Mesenchymal stem cell (in vitro differentiated cells and primary cell): ENCODE results near the gene ISY1.

Source experiments
- DNase-seq: peaks from one replicate; pipeline ENCODE4 v3.0.0-alpha.2; 2013
- H2AFZ ChIP-seq: one replicate; pipeline ENCODE4 v1.6.1; 2013; ENCODE audit warnings: low read depth, mild to moderate bottlenecking, control low read depth, inconsistent platforms, low read length, moderate library complexity
- H2AK5ac ChIP-seq: 2 replicates; pipeline ENCODE4 v1.6.1; 2013; ENCODE audit warnings: low read length, moderate library complexity, mild to moderate bottlenecking, inconsistent platforms; ENCODE audit not compliant: severe bottlenecking
- H2BK120ac ChIP-seq: one replicate; pipeline ENCODE4 v1.6.1; 2013; ENCODE audit warnings: low read depth, mild to moderate bottlenecking, inconsistent platforms, low read length, moderate library complexity
- H2BK12ac ChIP-seq, 2 experiments: one replicate each; pipeline ENCODE4 v1.6.1; 2013; ENCODE audit warnings: inconsistent platforms in 2 of 2, low read length in 2 of 2, mild to moderate bottlenecking in 2 of 2, moderate library complexity in 2 of 2, control low read depth in 1 of 2
- H2BK15ac ChIP-seq: one replicate; pipeline ENCODE4 v1.6.1; 2013; ENCODE audit warnings: mild to moderate bottlenecking, low read depth, inconsistent platforms; ENCODE audit not compliant: poor library complexity, severe bottlenecking
- H2BK5ac ChIP-seq: 2 replicates; pipeline ENCODE4 v1.6.1; 2013; ENCODE audit warnings: low read depth, mild to moderate bottlenecking, low read length, control low read depth, inconsistent platforms; ENCODE audit not compliant: poor library complexity, severe bottlenecking
- H3K14ac ChIP-seq, 2 experiments: one replicate each; pipeline ENCODE4 v1.6.1; 2013; ENCODE audit warnings: inconsistent platforms in 2 of 2, low read length in 2 of 2, control low read depth in 1 of 2, mild to moderate bottlenecking in 1 of 2, moderate library complexity in 1 of 2
- H3K18ac ChIP-seq, 2 experiments: one replicate each; pipeline ENCODE4 v1.6.1; 2013; ENCODE audit warnings: inconsistent platforms in 2 of 2, low read length in 2 of 2, control low read depth in 1 of 2, low read depth in 1 of 2, mild to moderate bottlenecking in 1 of 2
- H3K23ac ChIP-seq, 2 experiments: one replicate each; pipeline ENCODE4 v1.6.1; 2013; ENCODE audit warnings: inconsistent platforms in 2 of 2, low read length in 2 of 2, mild to moderate bottlenecking in 2 of 2, moderate library complexity in 2 of 2, control low read depth in 1 of 2
- H3K27ac ChIP-seq: 2 replicates; pipeline ENCODE4 v1.5.1; 2013; ENCODE audit warnings: mild to moderate bottlenecking, moderate library complexity, low read length, control low read depth, inconsistent platforms; ENCODE audit not compliant: poor library complexity, severe bottlenecking
- H3K27me3 ChIP-seq, 2 experiments: 2 replicates each; pipeline versions ENCODE4 v1.6.1 to v1.7.0; 2013; ENCODE audit warnings: low read length in 2 of 2, mild to moderate bottlenecking in 2 of 2, moderate library complexity in 2 of 2, control low read depth in 1 of 2, inconsistent platforms in 1 of 2; ENCODE audit not compliant: control insufficient read depth in 1 of 2, insufficient read depth in 1 of 2
- H3K36me3 ChIP-seq, 2 experiments: 2 replicates each; pipeline versions ENCODE4 v1.6.1 to v1.7.0; 2013; ENCODE audit warnings: low read length in 2 of 2, control low read depth in 1 of 2, inconsistent platforms in 1 of 2, low read depth in 1 of 2, mild to moderate bottlenecking in 1 of 2; ENCODE audit not compliant: insufficient read depth in 2 of 2, control insufficient read depth in 1 of 2
- H3K4ac ChIP-seq, 2 experiments: one replicate each; pipeline ENCODE4 v1.6.1; 2013; ENCODE audit warnings: inconsistent platforms in 2 of 2, low read length in 2 of 2, mild to moderate bottlenecking in 2 of 2, moderate library complexity in 2 of 2, control low read depth in 1 of 2, low read depth in 1 of 2
- H3K4me1 ChIP-seq: 2 replicates; pipeline ENCODE4 v1.6.1; 2013; ENCODE audit warnings: low read depth, low read length, control low read depth; ENCODE audit not compliant: control insufficient read depth, insufficient read depth
- H3K4me2 ChIP-seq: 2 replicates; pipeline ENCODE4 v1.6.1; 2013; ENCODE audit warnings: low read length, mild to moderate bottlenecking, inconsistent platforms; ENCODE audit not compliant: poor library complexity, severe bottlenecking
- H3K4me3 ChIP-seq, 2 experiments: 2 replicates each; pipeline versions ENCODE4 v1.5.1 to v1.7.0; 2013; ENCODE audit warnings: low read length in 2 of 2, mild to moderate bottlenecking in 2 of 2, control low read depth in 1 of 2, low read depth in 1 of 2; ENCODE audit not compliant: insufficient read depth in 1 of 2
- H3K79me1 ChIP-seq: replicated peaks from 2 replicates; pipeline ENCODE4 v1.6.1; 2013; ENCODE audit warnings: mild to moderate bottlenecking, control low read depth, low read length, inconsistent platforms; ENCODE audit not compliant: poor library complexity, severe bottlenecking
- H3K9ac ChIP-seq: 2 replicates; pipeline ENCODE4 v1.7.0; 2013; ENCODE audit warnings: mild to moderate bottlenecking, low read length, moderate library complexity
- H3K9me3 ChIP-seq: 2 replicates; pipeline ENCODE4 v1.7.0; 2013; ENCODE audit warnings: mild to moderate bottlenecking, low read length; ENCODE audit not compliant: control insufficient read depth
- H4K8ac ChIP-seq: one replicate; pipeline ENCODE4 v1.6.1; 2013; ENCODE audit warnings: inconsistent platforms, mild to moderate bottlenecking, low read length, moderate library complexity
- H4K91ac ChIP-seq: one replicate; pipeline ENCODE4 v1.6.1; 2013; ENCODE audit warnings: mild to moderate bottlenecking, low read length, inconsistent platforms
- WGBS: methylation state at CpG from one replicate; pipeline ENCODE4 v1.1.7; 2013; ENCODE audit warnings: mixed read lengths; 5-methylcytosine and 5-hydroxymethylcytosine counted together

Gene ISY1

DNA sequence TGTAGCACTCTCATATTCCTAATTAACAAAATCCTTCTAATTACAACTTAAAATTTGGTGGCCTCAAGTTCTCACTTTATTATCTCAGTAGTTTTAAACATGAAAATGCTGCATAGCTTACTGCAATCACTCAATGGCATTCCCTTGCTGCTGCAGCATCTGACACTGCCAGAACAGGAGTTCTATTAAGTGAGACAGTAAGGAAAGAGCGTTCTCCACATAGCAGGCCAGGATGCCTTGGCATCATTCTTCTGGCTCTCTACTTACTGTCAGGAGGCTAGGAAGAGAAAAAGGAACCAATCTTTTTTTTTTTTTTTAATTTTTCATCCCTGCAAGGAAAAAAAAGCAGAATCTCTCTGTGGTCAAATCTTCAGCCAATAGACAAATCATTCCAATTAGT, 19.6 kb upstream of the ISY1 start:
- H2BK120ac ChIP-seq = no peak overlapping the region
- H2BK5ac ChIP-seq = no peak overlapping the region
- H4K91ac ChIP-seq = no peak overlapping the region
- no peak overlapping the region for H3K27ac ChIP-seq
- H3K9ac ChIP-seq = peak overlapping the region; percentile 100
- H3K79me1 ChIP-seq = peaks cover 2% of the 10 kb centered on the region
- H3K23ac ChIP-seq = no peak overlapping the region
- no peaks in the 10 kb centered on the region for H3K27me3 ChIP-seq
- H3K4ac ChIP-seq = no peak overlapping the region
- H3K4me3 ChIP-seq = peak overlapping the region in 1 of 2 experiments; percentile 85
- H4K8ac ChIP-seq = no peak overlapping the region
- WGBS = 100% methylated on average over 1 of the region's 1 CpG
- H3K14ac ChIP-seq = no peak overlapping the region
- no peak overlapping the region for H2BK15ac ChIP-seq
- no peak overlapping the region for H2BK12ac ChIP-seq
- no peak overlapping the region for H3K18ac ChIP-seq
- H3K4me1 ChIP-seq = peaks cover 12% of the 10 kb centered on the region
- no peaks in the 10 kb centered on the region for H3K9me3 ChIP-seq
- no peak overlapping the region for H3K4me2 ChIP-seq
- no peak for DNase-seq
- no peak overlapping the region for H2AK5ac ChIP-seq
- no peak overlapping the region for H2AFZ ChIP-seq
- peaks cover 6 to 42% of the 10 kb centered on the region in 2 experiments for H3K36me3 ChIP-seq

DNA sequence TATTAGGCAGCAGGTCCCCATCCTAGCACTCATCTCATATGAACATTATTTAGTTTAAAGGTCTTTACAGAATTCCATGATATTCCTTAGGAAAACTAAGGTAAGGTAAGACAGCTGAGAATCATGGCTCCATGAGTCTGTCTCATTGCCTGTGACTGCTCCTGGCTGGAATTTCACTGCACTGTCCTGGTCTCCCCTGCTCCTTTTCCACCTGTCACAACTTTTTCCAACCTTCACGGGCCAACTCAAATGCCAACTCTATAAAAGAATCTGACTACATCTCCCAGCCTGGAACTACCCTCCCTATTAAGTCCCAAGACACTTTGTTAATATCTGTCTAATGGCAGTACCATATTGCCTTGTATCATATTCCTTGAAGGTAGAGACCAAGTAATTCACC, 15.2 kb upstream of the ISY1 start:
- Histone ChIP-seq H3K4me2 (no peak overlapping the region), H3K4ac (no peak overlapping the region), H4K91ac (no peak overlapping the region), H3K4me1 (peaks cover 10% of the 10 kb centered on the region), H3K14ac (no peak overlapping the region), H2AFZ (no peak overlapping the region), H3K4me3 (no peak overlapping the region), H3K23ac (no peak overlapping the region), H3K9me3 (no peaks in the 10 kb centered on the region), H3K18ac (no peak overlapping the region), H3K9ac (no peak overlapping the region), H2BK12ac (no peak overlapping the region), H3K79me1 (peaks cover 2% of the 10 kb centered on the region), H3K27ac (no peak overlapping the region), H3K27me3 (no peaks in the 10 kb centered on the region), H2BK15ac (no peak overlapping the region), H4K8ac (no peak overlapping the region), H2BK120ac (no peak overlapping the region), H2BK5ac (no peak overlapping the region), H2AK5ac (no peak overlapping the region), H3K36me3 (peaks cover 21 to 64% of the 10 kb centered on the region in 2 experiments)
- no peak for DNase-seq
- 100% methylated on average over 1 of the region's 1 CpG for WGBS

DNA sequence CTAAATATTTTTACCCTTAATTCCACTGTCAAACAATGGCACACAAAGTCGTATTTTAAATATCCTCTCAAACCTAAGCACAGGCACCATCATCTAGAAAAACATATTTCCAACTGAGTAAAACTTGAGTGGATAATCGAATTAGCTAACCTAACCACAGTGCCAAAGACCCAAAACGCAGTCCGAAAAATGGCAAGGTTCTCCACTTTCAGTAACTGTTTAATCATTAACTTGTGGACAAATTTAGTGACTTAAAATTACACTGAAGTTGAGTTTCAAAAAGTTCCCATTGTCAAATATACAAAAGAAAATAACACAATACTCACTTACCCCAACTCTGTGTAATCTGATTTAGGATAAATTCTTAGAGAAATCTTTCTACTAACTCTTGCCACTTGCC, 12.9 kb upstream of the ISY1 start:
- H4K8ac ChIP-seq = no peak overlapping the region
- WGBS = 96% methylated on average over 2 of the region's 4 CpGs
- H2AK5ac ChIP-seq = no peak overlapping the region

DNA sequence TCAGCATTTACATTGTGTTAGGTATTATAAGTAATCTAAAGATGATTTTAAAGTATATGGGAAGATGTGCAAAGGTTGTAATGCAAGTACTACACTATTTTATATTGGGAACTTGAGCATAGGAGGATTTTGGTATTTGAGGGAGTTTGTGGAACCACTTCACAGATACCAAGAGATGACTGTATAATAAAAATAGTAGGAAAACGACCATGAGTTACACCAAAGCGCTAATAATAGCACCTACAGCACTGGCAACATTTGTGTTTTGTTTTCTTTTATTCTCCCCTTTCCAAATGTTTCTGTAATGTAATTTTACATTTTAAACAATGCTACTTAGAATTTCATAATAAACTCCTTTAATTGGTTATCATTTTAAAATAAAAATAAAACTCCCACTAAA, 12.3 kb upstream of the ISY1 start:
- DNase-seq = no peak
- no peaks in the 10 kb centered on the region for H3K27me3 ChIP-seq
- no peak overlapping the region for H2BK5ac ChIP-seq
- H3K36me3 ChIP-seq = peaks cover 23 to 65% of the 10 kb centered on the region in 2 experiments
- no peak overlapping the region for H4K91ac ChIP-seq
- no peak overlapping the region for H2BK15ac ChIP-seq
- peaks cover 9% of the 10 kb centered on the region for H3K79me1 ChIP-seq
- no peak overlapping the region for H3K23ac ChIP-seq
- no peak overlapping the region for H3K4me2 ChIP-seq
- no peak overlapping the region for H2BK120ac ChIP-seq
- no peak overlapping the region for H3K4ac ChIP-seq
- no peak overlapping the region for H3K18ac ChIP-seq
- no CpG with 5 or more reads among the region's 2 CpGs for WGBS
- H4K8ac ChIP-seq = no peak overlapping the region
- H3K4me3 ChIP-seq = no peak overlapping the region
- peak overlapping the region; percentile 60 for H3K9ac ChIP-seq
- no peak overlapping the region for H2AFZ ChIP-seq
- H2AK5ac ChIP-seq = no peak overlapping the region
- peaks cover 4% of the 10 kb centered on the region for H3K4me1 ChIP-seq
- no peaks in the 10 kb centered on the region for H3K9me3 ChIP-seq
- H3K27ac ChIP-seq = no peak overlapping the region
- no peak overlapping the region for H3K14ac ChIP-seq
- no peak overlapping the region for H2BK12ac ChIP-seq

More for the DNA sequence above, 12.9 kb upstream of the ISY1 start:
- Histone ChIP-seq H2BK120ac (no peak overlapping the region), H2BK12ac (no peak overlapping the region), H3K4me2 (no peak overlapping the region), H3K27me3 (no peaks in the 10 kb centered on the region), H3K4me3 (no peak overlapping the region), H2AFZ (no peak overlapping the region), H3K9me3 (no peaks in the 10 kb centered on the region), H3K79me1 (peaks cover 7% of the 10 kb centered on the region), H2BK15ac (no peak overlapping the region), H3K23ac (no peak overlapping the region), H3K14ac (no peak overlapping the region), H3K27ac (no peak overlapping the region), H3K36me3 (peaks cover 26 to 69% of the 10 kb centered on the region in 2 experiments), H3K18ac (no peak overlapping the region), H4K91ac (no peak overlapping the region), H3K4ac (no peak overlapping the region), H3K9ac (peak overlapping the region; percentile 60), H3K4me1 (peaks cover 4% of the 10 kb centered on the region), H2BK5ac (no peak overlapping the region)
- DNase-seq = no peak
